ENCODE measurements around the gene DGKI. TPM values are rescaled to one million over a fixed set of nuclear protein-coding genes. Genes with fewer than 3 reads are reported as not detected.

Gene DGKI
- total and polyA plus RNA-seq, 2 experiments from 2014 or later: 0.16 to 1.0 TPM

- Mint-ChIP-seq H3K27me3 (ENCODE audit: insufficient read depth, low read depth, poor library complexity) (no peaks in the 10 kb centered on the region), H3K9me3 (no peaks in the 10 kb centered on the region), H3K4me3 (no peak overlapping the region), H3K4me1 (peaks cover 10% of the 10 kb centered on the region), H3K36me3 (ENCODE audit: low read depth) (peaks cover 5% of the 10 kb centered on the region; the same call in 2 of the 3 replicates), H3K27ac (no peak overlapping the region)
- TF ChIP-seq JUNB (IDR thresholded peaks at IDR 0.05; ENCODE audit: unreplicated experiment): no peak
- no peak for TF ChIP-seq CREB1 (CRISPR knock-in tag; IDR thresholded peaks at IDR 0.05; ENCODE audit: low read depth)
- TF ChIP-seq ETS1 (IDR thresholded peaks at IDR 0.05): no peak
- no peak for TF ChIP-seq POLR2AphosphoS5 (IDR thresholded peaks at IDR 0.05; ENCODE audit: low read depth)
- TF ChIP-seq EZH2phosphoT487 (IDR thresholded peaks at IDR 0.05; ENCODE audit: unreplicated experiment): no peak
- no peak for TF ChIP-seq REST (IDR thresholded peaks at IDR 0.05; ENCODE audit: unreplicated experiment)
- TF ChIP-seq STAT1 (IDR thresholded peaks at IDR 0.05; ENCODE audit: unreplicated experiment): no peak
- TF ChIP-seq EZH2 (IDR thresholded peaks at IDR 0.05; ENCODE audit: low read depth, unreplicated experiment): no peak
- no peak for TF ChIP-seq NANOG (IDR thresholded peaks at IDR 0.05; ENCODE audit: borderline replicate concordance)
- no peak for TF ChIP-seq ZNF114 (CRISPR knock-in tag; IDR thresholded peaks at IDR 0.05)
- no peak for TF ChIP-seq CTCF (conservative IDR thresholded peaks at IDR 0.05; ENCODE audit: low read depth in 2 of 2)
- TF ChIP-seq ZNF462 (CRISPR knock-in tag; IDR thresholded peaks at IDR 0.05): no peak
- no peak for TF ChIP-seq ZNF331 (CRISPR knock-in tag; IDR thresholded peaks at IDR 0.05; ENCODE audit: low read depth)
- no peak overlapping the region for H3K4me3 ChIP-seq
- DNase-seq (ENCODE audit: low spot score): no peak
- H3F3A ChIP-seq (replicated peaks; ENCODE audit: low read depth): no peaks in the 10 kb centered on the region
- H3K79me2 ChIP-seq (replicated peaks; ENCODE audit: insufficient read depth): no peaks in the 10 kb centered on the region
- ATAC-seq: no peak
- no peaks in the 10 kb centered on the region for H3K27me3 ChIP-seq (ENCODE audit: insufficient read depth)
- no peaks in the 10 kb centered on the region for H3K36me3 ChIP-seq (ENCODE audit: insufficient read depth)
- H3K4me2 ChIP-seq: no peak overlapping the region
- no peak overlapping the region for H3K27ac ChIP-seq (ENCODE audit: low read depth)
- no peak overlapping the region for H2AFZ ChIP-seq
- H4K20me1 ChIP-seq (replicated peaks; ENCODE audit: insufficient read depth): no peaks in the 10 kb centered on the region
- peaks cover 6% of the 10 kb centered on the region; the same call in 1 of the 2 replicates for H3K4me1 ChIP-seq (ENCODE audit: insufficient read depth)
- no peaks in the 10 kb centered on the region; the same call in 1 of the 2 replicates for H3K9me2 ChIP-seq (ENCODE audit: insufficient read depth)
These were observed 13.8 kb upstream of the DGKI start for GRCh38 chr7:137860542-137860941.

Data from GM23338 (cell line).